Effector CD8-positive, alpha-beta T cell (primary cell): ENCODE results near the gene PPP2R5C.

Source experiments
- DNase-seq: peaks from one replicate; lab custom pipeline; 2025; lab: John Stamatoyannopoulos, UW

The PPP2R5C gene

GRCh38 chr14:101755591-101756324 lies 5.8 kb upstream of the PPP2R5C start:
- DNase-seq = no peak

- no peak for DNase-seq
These were observed 4.3 kb upstream of the PPP2R5C start for GRCh38 chr14:101757064-101757838.

GRCh38 chr14:101757839-101758211 lies 3.7 kb upstream of the PPP2R5C start:
- DNase-seq = no peak

- no peak for DNase-seq
These were observed 2.5 kb upstream of the PPP2R5C start for GRCh38 chr14:101758913-101759593.

GRCh38 chr14:101760138-101761011 lies 1.1 kb upstream of the PPP2R5C start:
- peak; percentile 95 for DNase-seq

GRCh38 chr14:101761881-101762529 lies 496 bp downstream of the PPP2R5C start:
- no peak for DNase-seq

- DNase-seq = no peak
These were observed 1.1 kb downstream of the PPP2R5C start for GRCh38 chr14:101762530-101763101.

GRCh38 chr14:101763941-101764709 lies 2.6 kb downstream of the PPP2R5C start:
- DNase-seq = no peak

GRCh38 chr14:101767618-101768362 lies 6.3 kb downstream of the PPP2R5C start:
- DNase-seq = no peak

GRCh38 chr14:101770183-101770582 lies 8.7 kb downstream of the PPP2R5C start:
- no peak for DNase-seq

- no peak for DNase-seq
These were observed 11.3 kb downstream of the PPP2R5C start for GRCh38 chr14:101772770-101773169.

- DNase-seq = no peak
These were observed 11.9 kb downstream of the PPP2R5C start for GRCh38 chr14:101773378-101773777.

- DNase-seq = no peak
These were observed 12.7 kb downstream of the PPP2R5C start for GRCh38 chr14:101774006-101774795.

GRCh38 chr14:101774814-101775213 lies 13.3 kb downstream of the PPP2R5C start:
- DNase-seq = no peak

- no peak for DNase-seq
These were observed 14.3 kb downstream of the PPP2R5C start for GRCh38 chr14:101775826-101776225.

GRCh38 chr14:101776344-101776743 lies 14.8 kb downstream of the PPP2R5C start:
- DNase-seq = no peak

GRCh38 chr14:101780390-101780789 lies 18.9 kb downstream of the PPP2R5C start:
- DNase-seq = no peak

GRCh38 chr14:101780887-101781239 lies 19.4 kb downstream of the PPP2R5C start:
- DNase-seq = no peak
